ENCODE results near the gene TMEM273.

TMEM273 gene

GRCh38 chr10:49174261-49174925, 13.8 kb downstream of the TMEM273 start:
- Histone ChIP-seq H4K20me1 (ENCODE audit: insufficient read depth, low read length) (no peaks in the 10 kb centered on the region), H3K4me1 (ENCODE audit: insufficient read depth, low read length, severe bottlenecking) (no peaks in the 10 kb centered on the region), H3K9me3 (ENCODE audit: low read length) (no peaks in the 10 kb centered on the region), H3K9me2 (ENCODE audit: low read depth, low read length) (no peaks in the 10 kb centered on the region), H3K27me3 (ENCODE audit: insufficient read depth, low read length) (no peaks in the 10 kb centered on the region), H3K9ac (ENCODE audit: low read length) (no peak overlapping the region), H2AFZ (ENCODE audit: low read length) (no peak overlapping the region), H3K27ac (ENCODE audit: low read depth, low read length, poor library complexity, severe bottlenecking) (no peak overlapping the region), H3F3A (ENCODE audit: insufficient read depth, low read length) (no peaks in the 10 kb centered on the region), H3K4me2 (ENCODE audit: low read length) (no peak overlapping the region), H3K4me3 (ENCODE audit: low read depth, low read length, poor library complexity, severe bottlenecking) (no peak overlapping the region), H3K79me2 (ENCODE audit: insufficient read depth, low read length) (no peaks in the 10 kb centered on the region), H3K36me3 (ENCODE audit: insufficient read depth, low read length) (no peaks in the 10 kb centered on the region)
- TF ChIP-seq EZH2 (IDR thresholded peaks at IDR 0.05; ENCODE audit: borderline replicate concordance, low read length) (no peak), CTCF (IDR thresholded peaks at IDR 0.05; ENCODE audit: low read length) (no peak)

- Histone ChIP-seq H3K9me2 (ENCODE audit: low read depth, low read length) (no peaks in the 10 kb centered on the region), H2AFZ (ENCODE audit: low read length) (no peak overlapping the region), H3K4me3 (ENCODE audit: low read depth, low read length, poor library complexity, severe bottlenecking) (no peak overlapping the region), H3K27me3 (ENCODE audit: insufficient read depth, low read length) (no peaks in the 10 kb centered on the region), H3K9me3 (ENCODE audit: low read length) (no peaks in the 10 kb centered on the region), H3K4me1 (ENCODE audit: insufficient read depth, low read length, severe bottlenecking) (no peaks in the 10 kb centered on the region), H4K20me1 (ENCODE audit: insufficient read depth, low read length) (no peaks in the 10 kb centered on the region), H3K36me3 (ENCODE audit: insufficient read depth, low read length) (no peaks in the 10 kb centered on the region), H3F3A (ENCODE audit: insufficient read depth, low read length) (no peaks in the 10 kb centered on the region), H3K79me2 (ENCODE audit: insufficient read depth, low read length) (no peaks in the 10 kb centered on the region), H3K27ac (ENCODE audit: low read depth, low read length, poor library complexity, severe bottlenecking) (no peak overlapping the region), H3K4me2 (ENCODE audit: low read length) (no peak overlapping the region), H3K9ac (ENCODE audit: low read length) (no peak overlapping the region)
- no peak for TF ChIP-seq CTCF (IDR thresholded peaks at IDR 0.05; ENCODE audit: low read length)
- no peak for TF ChIP-seq EZH2 (IDR thresholded peaks at IDR 0.05; ENCODE audit: borderline replicate concordance, low read length)
Measured at GRCh38 chr10:49173853-49174252, 14.3 kb downstream of the TMEM273 start.

GRCh38 chr10:49173201-49173772, 14.9 kb downstream of the TMEM273 start:
- no peak overlapping the region for H3K4me2 ChIP-seq (ENCODE audit: low read length)
- H4K20me1 ChIP-seq (ENCODE audit: insufficient read depth, low read length) = no peaks in the 10 kb centered on the region
- no peaks in the 10 kb centered on the region for H3K9me3 ChIP-seq (ENCODE audit: low read length)
- H3K4me3 ChIP-seq (ENCODE audit: low read depth, low read length, poor library complexity, severe bottlenecking) = no peak overlapping the region
- H3K9me2 ChIP-seq (ENCODE audit: low read depth, low read length) = no peaks in the 10 kb centered on the region
- H3K4me1 ChIP-seq (ENCODE audit: insufficient read depth, low read length, severe bottlenecking) = no peaks in the 10 kb centered on the region
- no peaks in the 10 kb centered on the region for H3K27me3 ChIP-seq (ENCODE audit: insufficient read depth, low read length)
- no peak overlapping the region for H2AFZ ChIP-seq (ENCODE audit: low read length)
- H3K9ac ChIP-seq (ENCODE audit: low read length) = no peak overlapping the region
- H3F3A ChIP-seq (ENCODE audit: insufficient read depth, low read length) = no peaks in the 10 kb centered on the region
- no peaks in the 10 kb centered on the region for H3K79me2 ChIP-seq (ENCODE audit: insufficient read depth, low read length)
- TF ChIP-seq EZH2 (IDR thresholded peaks at IDR 0.05; ENCODE audit: borderline replicate concordance, low read length) (no peak), CTCF (IDR thresholded peaks at IDR 0.05; ENCODE audit: low read length) (no peak)
- H3K36me3 ChIP-seq (ENCODE audit: insufficient read depth, low read length) = no peaks in the 10 kb centered on the region
- no peak overlapping the region for H3K27ac ChIP-seq (ENCODE audit: low read depth, low read length, poor library complexity, severe bottlenecking)

Measured in OCI-LY1 (cell line).